HG03097 (cell line): ENCODE measurements around the gene PERM1.
"Not testable (repeated sequence)": the region's sequence is repeated elsewhere in the genome, so short reads cannot be mapped to it uniquely, and the experiment has no call there.

Source experiments
- ATAC-seq: cut with Tn5 transposase; IDR thresholded peaks from one replicate; pipeline ENCODE4 v1.9.1; 2021; ENCODE audit not compliant: unreplicated experiment, low FRiP score

PERM1 gene, protein sequence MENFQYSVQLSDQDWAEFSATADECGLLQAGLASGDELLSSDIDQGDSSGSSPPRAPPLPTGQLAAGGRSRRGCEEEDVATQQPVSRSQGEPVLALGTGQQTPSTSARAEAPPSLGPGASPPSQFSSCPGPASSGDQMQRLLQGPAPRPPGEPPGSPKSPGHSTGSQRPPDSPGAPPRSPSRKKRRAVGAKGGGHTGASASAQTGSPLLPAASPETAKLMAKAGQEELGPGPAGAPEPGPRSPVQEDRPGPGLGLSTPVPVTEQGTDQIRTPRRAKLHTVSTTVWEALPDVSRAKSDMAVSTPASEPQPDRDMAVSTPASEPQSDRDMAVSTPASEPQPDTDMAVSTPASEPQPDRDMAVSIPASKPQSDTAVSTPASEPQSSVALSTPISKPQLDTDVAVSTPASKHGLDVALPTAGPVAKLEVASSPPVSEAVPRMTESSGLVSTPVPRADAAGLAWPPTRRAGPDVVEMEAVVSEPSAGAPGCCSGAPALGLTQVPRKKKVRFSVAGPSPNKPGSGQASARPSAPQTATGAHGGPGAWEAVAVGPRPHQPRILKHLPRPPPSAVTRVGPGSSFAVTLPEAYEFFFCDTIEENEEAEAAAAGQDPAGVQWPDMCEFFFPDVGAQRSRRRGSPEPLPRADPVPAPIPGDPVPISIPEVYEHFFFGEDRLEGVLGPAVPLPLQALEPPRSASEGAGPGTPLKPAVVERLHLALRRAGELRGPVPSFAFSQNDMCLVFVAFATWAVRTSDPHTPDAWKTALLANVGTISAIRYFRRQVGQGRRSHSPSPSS

DNA sequence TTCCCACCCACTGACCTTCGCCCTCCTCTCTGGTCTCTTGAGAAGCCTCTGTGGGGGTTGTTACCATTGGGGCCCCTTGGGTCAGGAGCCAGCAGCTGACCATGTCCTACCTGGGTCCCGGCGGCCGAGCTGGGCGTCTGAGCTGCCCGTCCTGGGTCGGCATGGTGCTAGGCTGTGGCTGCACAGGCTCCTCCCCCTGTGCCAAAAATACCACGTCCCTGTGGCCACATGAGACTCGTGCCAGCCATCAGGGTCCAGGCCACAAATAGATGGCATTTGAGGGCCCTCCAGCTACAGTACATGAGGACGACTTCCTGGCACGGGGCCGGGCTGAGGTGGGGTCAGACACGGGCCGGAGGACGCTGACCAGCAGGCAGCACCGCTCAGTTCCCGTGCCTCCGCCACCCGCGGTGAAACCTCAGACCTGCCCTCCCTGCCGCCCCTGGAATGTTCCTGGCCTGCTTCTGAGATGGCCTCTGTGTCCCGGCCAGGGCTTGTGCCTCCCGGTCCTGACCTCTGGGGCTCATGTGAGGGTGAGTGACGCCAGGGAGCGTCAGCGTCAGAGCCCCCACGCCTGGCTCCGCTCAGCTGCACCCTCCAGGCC is at the start of gene PERM1:
Gene PERM1, minus strand, starts transcription at position 139 of the 604 bp plus-strand sequence. CDS start 1,064 bp downstream, outside the sequence.
- ATAC-seq, result no peak

DNA sequence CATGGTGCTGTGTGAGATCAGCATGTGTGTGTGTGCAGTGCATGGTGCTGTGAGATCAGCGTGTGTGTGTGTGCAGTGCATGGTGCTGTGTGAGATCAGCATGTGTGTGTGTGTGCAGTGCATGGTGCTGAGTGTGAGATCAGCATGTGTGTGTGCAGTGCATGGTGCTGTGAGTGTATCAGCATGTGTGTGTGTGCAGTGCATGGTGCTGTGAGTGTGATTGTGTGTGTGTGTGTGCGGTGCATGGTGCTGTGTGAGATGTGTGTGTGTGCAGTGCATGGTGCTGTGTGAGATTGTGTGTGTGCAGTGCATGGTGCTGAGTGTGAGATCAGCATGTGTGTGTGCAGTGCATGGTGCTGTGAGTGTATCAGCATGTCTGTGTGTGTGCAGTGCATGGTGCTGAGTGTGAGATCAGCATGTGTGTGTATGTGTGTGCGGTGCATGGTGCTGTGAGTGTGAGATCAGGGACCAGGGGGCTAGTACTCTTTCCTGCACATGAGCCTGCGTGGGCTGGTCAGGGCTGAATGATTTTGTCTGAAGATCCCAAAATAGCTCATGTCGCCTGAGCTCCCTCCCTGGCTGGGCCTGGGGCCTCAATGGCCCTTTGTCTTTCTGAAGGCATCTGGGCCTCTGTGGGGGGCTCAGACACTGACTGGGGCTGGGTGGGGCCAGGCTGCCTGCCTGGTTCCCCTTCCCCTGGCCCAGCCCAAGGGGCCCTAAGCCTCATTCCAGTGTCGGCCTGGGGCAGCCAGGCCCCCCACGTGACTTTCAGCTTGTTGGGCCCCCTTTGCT is 49.2 kb upstream of the PERM1 start:
- ATAC-seq, result not testable (repeated sequence)

DNA sequence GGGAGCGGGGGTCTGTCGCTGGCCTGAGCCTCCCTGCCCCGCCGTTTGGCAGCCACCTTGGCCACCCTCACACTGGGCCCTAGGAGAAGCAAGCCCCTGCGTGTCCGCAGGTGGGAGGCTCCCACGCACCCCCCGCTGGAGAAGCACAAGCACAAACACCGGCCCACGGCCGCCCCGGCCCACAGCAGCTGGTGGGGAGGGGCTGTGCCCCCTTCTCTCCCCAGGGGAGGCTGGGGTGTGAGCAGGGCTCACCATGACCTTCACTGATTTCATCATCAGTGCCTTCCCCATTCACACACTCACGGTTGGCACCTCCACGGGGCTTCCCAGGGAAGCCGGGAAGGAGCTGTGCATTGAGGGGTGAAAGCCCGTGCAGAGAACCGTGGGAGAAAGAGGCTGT is 45.9 kb upstream of the PERM1 start:
- ATAC-seq, result no peak

DNA sequence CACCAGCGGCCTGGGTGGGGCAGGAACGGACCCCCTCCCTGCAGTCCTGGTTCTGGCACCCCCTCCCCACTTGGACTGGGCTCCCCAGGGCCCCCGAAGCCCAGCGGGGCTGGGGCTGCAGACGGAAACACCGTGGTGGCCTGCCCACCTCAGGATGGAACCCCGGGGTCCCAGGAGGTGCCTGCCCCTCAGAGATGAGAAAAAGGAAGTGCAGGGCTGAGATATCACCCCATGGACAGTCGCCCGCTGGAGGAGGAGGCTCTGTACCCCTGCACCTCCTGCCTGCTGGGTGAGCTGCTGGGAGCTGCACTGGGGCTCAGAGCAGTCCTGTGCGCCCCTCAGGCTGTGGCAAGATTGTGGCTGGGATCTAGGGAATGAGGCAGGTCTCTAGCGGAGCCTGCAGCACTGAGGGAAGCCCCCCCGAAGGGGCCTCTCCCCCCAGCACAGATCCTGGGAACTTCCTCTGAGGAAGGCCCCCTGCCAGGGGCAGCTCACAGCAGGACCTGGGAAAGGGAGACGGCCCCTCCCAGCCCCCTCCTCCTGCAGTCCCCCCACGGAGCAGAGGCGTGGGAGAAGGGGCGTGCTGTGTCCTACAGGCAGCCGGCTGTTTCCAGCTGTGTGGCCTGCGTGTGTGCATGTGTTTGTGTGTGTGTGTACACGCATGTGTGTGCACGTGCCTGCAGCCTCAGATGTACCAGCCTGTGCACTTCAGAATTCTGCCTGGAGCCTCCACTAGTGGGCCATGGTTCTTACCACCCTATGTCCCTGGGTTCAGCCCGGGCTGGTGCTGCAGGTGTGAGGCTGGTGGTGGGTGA is 44.9 kb upstream of the PERM1 start:
- no peak for ATAC-seq

DNA sequence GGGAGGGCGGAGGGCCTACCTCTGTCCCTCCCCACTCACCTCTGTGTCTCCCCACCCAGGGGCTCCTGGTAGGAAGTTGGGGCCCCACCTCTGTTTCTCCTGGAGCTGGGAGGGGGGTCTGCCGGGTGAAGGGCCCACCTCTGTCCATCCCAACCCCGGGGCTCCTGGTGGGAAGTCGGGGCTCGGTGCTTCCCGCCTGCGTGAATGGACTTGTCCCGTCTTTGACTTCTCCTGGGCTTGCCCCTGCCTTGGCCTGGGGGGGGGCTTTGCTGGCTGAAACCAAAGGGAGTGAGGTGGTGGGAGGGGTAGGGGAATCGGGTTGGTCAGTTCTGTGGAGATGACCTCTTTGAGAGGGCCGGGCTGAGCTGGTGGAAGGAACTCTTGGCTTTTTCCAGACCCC is 43.8 kb upstream of the PERM1 start:
- no peak for ATAC-seq

DNA sequence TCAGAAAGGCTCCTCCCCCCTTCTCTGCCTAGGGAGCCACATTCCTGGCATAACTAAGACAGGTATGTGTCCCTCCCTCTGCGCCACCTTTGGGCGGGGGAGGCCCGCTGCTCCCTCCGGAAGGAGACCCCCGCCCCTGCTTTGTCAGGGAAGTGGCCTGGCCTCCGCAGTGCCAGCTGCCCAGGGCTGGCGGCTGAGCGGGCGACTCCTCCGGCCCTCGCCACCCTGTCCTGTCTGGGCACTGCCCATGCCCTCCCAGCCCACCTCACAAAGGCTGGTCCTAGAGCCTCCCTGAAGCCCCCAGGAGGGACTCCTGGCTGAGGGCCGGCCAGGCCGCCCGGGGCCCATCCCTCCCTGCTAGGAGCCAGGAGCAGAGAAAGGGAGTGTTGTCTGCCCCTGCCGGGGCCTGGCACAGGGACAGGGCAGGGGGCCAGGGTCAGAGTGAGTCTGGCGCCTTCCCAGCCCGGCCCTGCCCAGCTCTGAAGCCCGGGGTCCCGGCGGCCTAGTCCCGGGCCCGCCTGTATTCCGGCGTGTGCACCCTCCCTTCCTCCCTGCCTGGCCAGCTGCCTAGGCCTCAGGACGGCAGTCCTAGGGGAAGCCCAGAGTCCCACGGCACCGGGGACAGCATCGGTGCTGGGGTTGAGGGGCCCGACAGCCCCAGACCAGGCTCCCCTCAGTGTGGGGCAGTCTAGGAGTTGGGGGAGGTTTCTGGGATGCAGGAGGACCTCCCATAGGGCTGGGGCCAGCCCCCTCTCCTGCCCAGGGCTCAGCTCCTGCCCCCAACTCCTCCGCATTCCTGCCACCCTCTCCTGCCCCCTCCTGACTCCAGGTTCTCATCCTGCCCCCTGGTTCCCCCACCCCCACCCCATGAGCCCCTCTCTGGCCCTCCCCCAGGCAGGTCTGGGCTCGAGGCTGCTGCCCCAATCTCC is 43.1 kb upstream of the PERM1 start:
- no peak for ATAC-seq

DNA sequence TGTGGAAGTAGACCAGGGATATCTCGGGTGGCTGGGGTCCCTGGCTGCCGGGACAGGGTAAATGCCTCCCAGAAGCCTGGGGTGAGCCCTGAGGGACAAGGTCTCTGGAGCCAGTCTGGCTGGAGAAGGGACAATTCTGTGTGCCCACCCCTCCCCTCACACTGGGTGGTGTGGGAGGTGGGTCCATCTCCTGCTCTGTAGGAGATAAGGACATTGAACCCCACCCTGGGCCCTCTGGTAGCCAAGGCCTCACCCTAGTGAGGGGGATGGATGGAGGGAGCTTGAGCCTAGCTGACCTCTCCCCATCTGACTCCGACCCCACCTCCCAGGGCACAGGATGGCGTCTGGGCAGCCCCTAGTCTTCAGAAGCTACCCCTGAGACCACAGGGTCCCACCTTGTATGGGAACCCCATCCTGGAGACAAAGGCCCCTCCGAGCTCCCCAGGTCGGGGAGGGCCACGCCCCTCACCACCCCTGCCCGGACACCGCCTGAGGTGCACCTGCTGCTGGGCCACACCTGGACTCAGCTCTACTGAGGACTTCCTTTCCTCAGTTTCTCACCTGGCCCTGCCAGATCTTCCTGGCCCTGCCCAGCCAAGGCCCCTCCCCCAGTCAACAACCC is 42.4 kb upstream of the PERM1 start:
- no peak for ATAC-seq

DNA sequence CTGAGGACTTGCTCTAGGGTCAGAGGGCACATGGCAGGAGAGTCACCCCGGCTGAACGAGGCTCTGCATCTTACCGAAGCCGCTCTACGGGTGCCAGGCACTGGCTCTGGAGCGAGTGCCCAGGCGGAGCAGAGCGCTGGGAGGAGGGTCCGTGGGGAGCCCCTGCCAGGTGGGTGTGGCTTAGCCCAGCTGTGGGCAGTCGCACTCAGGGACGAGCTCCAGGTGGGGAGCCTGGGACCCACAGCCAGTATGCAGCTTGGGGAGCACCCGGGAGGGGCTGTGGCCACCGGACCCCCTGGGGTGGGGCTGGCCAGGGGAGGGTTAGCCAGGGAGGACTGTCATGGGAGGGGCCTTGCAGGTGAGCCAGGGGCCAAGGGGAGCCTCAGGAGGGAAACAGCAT is 41.8 kb upstream of the PERM1 start:
- ATAC-seq, result no peak

DNA sequence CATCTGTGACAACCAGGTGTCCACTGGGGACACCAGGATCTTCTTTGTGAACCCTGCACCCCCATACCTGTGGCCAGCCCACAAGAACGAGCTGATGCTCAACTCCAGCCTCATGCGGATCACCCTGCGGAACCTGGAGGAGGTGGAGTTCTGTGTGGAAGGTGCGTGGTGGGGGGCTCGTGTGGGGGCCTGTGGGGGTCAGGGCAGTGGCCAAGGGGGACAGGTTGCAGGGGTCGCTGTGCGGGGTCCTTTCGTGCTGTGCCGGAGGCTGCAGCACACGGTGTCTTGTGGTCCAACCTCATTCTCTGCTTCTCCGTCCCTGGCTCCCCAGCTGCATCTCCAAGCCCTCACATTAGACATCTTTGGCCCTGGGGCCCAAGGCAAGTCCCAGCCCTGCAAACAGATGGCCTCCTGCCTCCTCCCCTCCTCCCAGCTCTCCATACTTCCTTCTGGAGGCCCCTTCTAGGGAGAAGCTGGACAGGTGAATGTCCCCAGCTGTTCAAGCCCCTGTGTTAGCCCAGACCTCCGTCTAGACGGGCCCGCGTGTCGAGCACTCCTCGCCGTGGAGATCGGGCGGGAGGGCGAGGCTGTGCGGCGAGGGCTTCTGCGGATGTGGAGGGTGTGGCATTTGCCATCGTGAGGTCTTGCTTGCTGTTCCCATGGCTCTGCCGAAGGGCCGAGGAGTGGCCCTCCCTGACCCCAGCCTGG is 40.6 kb upstream of the PERM1 start:
- no peak for ATAC-seq

DNA sequence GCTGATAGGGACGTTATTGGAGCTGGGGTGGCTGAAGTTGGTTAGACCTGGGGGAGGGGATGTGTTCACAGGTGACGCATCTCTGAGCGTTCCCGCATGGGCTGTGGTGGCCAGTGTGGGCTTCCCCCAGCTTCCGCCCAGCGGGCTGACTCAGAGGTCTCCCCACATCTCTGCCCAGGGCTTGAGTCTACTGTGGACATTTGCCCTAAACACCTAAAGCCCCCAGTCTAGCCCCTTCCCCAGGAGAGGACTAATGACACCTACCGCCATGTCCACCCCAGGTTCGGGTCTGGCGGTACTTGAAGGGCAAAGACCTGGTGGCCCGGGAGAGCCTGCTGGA is 40.0 kb upstream of the PERM1 start:
- no peak for ATAC-seq

DNA sequence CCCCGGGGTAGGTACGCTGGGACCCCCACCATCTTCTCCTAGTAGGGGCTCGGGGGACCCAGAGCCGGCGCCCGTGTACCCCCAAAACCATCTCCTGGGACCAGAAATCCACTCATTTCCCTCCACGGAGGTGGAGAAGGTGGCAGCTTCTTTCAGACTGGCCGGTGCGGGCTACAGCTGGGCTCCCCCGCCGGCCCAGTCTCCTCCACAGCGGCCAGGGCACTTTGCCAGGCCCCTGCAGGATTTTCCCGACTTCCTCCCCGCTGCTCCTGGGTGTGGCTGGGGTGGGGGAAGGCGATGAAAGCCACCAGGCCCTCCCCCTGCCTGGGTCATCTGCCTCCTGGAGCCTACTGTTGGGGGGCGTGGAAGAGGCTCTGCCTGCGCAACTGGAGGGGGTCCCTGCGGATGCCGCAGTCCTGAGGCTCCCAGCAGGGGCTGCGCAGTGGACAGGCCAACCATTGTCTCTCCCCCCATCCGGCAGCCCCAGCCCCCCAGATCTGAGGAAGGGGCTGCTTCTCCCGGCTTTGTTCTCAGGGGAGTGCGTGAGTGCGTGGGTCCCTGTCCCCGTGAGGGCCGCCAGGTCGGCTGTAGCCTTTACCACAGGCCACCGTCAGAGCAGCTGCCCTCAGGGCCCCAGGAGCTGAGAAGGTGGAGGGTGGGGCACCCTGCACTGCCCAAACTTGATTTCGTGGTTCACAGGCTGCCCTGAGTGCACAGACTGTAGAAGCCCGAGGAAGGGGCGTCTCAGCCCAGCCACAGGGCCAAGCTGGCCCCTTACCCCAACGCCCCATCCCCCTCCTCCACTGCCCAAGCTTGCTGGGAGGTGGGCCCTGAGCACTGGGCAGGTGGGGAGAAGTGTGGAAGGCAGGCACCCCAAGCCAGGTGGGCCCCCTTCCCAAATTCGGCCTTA is 39.4 kb upstream of the PERM1 start:
- no peak for ATAC-seq

DNA sequence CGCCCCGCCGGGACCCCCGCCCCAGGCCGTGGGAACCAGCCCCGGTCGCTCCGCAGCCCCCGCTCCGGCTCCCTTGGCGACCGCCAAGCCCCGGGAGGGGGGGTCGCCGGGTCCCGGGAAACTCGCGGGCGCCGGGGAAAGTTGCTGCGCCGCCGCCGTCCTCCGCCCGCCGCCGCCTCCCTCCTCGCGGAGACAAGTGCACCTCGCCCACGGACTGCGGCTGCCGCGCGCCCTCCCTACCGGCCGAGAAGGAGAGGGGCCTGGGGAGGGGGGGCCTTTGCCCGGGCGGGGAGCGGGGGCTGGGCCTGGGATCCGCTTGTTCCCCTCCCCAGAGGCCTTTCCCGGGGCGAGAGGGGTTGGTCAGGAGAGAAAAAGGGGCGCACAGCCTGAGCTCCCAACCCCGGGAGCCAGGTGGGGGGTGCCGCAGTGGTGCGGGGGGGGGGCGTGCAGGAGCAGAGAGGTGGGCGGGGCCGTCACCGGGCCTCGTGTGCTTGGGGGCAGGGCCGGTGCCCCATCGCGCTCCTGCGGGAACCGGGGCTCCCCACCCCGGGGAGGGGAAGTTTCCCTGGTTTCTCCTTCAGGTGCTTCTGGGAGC is 38.6 kb upstream of the PERM1 start:
- ATAC-seq, result no peak

DNA sequence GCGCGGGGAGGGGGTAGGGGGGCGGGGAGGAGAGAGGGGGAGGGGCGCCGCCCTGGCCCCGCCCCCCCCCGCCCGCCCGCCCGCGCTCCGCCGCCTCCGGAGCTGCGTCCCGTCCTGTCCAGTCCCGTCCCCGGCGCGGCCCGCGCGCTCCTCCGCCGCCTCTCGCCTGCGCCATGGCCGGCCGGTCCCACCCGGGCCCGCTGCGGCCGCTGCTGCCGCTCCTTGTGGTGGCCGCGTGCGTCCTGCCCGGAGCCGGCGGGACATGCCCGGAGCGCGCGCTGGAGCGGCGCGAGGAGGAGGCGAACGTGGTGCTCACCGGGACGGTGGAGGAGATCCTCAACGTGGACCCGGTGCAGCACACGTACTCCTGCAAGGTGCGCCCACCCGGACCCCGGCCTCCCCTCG is 38.1 kb upstream of the PERM1 start, which contains the start of gene AGRN:
Gene AGRN, plus strand, starts transcription at position 121 of the 405 bp plus-strand sequence. Its CDS starts 53 bp downstream, at position 174.
- ATAC-seq, result no peak

DNA sequence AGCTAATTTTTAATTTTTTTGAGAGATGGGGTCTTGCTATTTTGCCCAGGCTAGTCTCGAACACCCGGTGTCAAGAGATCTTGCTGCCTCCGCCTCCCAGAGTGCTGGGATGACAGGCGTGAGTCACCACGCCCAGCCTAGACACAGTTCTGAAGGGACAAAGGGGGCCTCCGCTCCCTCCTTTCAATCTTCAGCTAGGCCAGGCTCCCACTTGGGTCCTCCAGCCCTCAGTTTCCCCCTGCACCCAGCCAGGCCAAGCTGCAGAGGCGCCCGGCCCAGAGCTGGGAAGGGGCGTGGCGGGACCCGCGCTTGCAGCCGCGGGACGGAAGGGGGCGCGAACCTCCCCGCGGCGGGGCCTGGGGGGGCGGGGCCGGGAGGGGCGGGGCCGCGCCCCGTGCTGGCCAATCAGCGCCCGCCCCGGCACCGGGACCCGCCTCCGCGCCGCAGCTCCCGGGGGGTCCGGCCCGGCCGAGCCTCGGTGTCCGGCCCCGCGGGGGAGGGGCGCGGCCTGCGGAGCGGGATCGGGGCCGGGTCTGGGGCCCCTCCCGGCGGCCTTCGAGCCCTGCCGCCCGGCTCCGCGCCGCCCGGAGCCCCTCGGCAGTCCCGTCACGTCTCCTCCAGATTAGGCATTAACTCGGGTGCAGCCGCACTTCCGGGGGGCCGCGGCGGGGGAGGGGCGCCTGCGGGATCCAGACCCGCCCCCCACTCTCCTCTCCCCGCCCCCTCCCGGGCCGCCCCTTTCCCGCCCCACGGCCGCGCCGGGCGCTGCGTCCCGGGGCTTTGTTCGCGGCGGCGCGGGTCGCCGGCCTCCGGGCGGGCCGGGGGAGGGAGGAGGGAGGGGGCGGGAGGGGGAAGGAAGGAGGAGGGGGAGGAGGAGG is 37.5 kb upstream of the PERM1 start:
- ATAC-seq, result no peak

DNA sequence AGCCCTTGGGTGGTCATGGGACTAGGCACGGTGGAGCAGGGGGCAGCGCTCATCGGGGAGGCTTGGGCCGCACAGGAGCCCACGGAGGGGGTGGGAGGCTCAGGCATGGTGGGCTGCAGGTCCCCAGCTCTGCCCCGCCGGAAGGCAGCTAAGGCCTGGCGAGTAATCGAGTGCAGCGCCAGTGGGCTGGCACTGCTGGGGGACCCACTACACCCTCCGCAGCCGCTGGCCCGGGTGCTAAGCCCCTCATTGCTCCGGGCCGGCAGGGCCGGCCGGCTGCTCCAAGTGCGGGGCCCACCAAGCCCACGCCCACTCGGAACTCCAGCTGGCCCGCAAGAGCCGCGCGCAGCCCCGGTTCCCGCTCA is 36.4 kb upstream of the PERM1 start:
- not testable (repeated sequence) for ATAC-seq
